A673 (cell line): ENCODE data around the gene PTPN14.

Source experiments
- EZH2 ChIP-seq: fragments of 200-600 bp; sonication (generic); IDR thresholded peaks from 2 replicates; pipeline ENCODE4 v1.6.1; 2017; ENCODE audit warnings: borderline replicate concordance, low read depth, mild to moderate bottlenecking, mixed read lengths, antibody characterized with exemption, low read length; ENCODE audit not compliant: poor library complexity, severe bottlenecking
- TF ChIP-seq, protein P1 (sequence below): fragments of 300-800, 200-600 bp; sonication (generic); conservative IDR thresholded peaks from 2 replicates; pipeline ENCODE4 v1.5.1; 2017; ENCODE audit warnings: low read depth, mild to moderate bottlenecking, antibody characterized with exemption, low read length, moderate library complexity, mixed read lengths

DNA sequence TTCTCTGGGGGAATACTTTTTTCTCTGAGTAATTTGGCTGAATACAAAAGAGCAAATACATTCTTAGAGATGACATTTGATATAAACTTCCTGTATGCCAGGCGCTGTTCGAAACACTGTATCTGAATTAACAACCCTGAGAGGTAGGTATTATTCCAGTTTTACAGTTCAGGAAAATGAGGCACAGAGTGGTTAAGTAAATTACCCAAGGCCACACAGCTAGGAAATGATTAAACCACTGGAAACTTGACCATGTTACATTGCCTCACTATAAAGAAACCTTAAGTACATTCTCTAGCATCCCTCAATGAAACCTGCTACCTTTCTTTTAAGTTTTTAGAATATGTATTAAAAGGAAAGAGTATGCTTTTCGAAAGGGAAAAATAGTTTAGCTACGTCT, 215.8 kb downstream of the PTPN14 start:
- TF ChIP-seq EZH2 = no peak
- TF ChIP-seq, protein P1, sequence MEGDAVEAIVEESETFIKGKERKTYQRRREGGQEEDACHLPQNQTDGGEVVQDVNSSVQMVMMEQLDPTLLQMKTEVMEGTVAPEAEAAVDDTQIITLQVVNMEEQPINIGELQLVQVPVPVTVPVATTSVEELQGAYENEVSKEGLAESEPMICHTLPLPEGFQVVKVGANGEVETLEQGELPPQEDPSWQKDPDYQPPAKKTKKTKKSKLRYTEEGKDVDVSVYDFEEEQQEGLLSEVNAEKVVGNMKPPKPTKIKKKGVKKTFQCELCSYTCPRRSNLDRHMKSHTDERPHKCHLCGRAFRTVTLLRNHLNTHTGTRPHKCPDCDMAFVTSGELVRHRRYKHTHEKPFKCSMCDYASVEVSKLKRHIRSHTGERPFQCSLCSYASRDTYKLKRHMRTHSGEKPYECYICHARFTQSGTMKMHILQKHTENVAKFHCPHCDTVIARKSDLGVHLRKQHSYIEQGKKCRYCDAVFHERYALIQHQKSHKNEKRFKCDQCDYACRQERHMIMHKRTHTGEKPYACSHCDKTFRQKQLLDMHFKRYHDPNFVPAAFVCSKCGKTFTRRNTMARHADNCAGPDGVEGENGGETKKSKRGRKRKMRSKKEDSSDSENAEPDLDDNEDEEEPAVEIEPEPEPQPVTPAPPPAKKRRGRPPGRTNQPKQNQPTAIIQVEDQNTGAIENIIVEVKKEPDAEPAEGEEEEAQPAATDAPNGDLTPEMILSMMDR = no peak
